Uterine smooth muscle cell (primary cell): Measurements from ENCODE around the gene SYT6. TPM values are rescaled to one million over a fixed set of nuclear protein-coding genes. Genes with fewer than 3 reads are reported as not detected.

Experiments
- total RNA-seq: library from RNA; depleted of rRNA; stranded (reverse); fragments of >200 nt; gene quantifications from 2 replicates; pipeline ENCODE4 v1.2.3, GENCODE V29; 2014

Gene SYT6, protein sequence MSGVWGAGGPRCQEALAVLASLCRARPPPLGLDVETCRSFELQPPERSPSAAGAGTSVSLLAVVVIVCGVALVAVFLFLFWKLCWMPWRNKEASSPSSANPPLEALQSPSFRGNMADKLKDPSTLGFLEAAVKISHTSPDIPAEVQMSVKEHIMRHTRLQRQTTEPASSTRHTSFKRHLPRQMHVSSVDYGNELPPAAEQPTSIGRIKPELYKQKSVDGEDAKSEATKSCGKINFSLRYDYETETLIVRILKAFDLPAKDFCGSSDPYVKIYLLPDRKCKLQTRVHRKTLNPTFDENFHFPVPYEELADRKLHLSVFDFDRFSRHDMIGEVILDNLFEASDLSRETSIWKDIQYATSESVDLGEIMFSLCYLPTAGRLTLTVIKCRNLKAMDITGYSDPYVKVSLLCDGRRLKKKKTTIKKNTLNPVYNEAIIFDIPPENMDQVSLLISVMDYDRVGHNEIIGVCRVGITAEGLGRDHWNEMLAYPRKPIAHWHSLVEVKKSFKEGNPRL
- total RNA-seq = not detected in 2 replicates

DNA sequence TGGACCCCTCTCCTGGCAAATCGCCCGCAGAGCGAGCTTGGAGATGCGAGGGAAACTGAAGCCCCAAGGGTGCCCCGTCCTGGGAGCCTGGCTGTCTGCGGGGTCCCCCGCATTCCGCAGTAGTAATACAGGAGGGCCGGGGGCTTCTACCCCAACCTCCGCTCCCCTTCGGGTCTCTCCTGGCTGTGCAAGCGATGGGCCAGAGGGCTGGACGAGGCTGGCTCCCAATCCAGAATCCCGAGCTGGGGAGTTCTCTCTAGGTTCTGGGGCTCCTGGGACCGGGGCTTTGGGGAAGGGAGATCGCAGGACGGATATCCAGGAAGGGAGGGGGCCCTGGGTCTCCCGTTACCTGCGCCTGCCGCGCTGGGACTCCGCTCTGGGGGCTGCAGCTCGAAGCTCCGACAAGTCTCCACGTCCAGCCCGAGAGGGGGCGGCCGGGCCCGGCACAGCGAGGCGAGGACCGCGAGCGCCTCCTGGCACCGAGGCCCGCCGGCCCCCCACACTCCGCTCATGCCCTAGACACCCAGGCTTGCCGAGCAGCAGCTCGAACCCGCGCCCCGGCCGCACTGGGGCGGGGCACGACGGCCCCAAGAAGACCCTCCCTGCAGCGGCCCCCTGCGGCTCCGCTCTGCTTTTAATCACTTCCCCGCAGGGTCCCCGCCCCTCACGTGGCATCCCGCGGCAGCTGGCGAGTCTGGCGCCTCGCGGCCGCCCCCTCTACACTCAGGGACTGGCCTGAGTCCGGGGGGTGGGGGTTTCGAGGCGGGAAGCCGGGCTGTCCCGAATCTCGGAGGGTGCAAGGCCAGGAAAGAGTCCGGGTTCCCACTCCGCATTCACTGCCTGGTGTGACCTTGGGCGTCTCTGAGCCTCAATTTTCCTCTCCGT, at the start of gene SYT6:
TSS of gene SYT6 (minus strand) at position 609 of the 885 bp plus-strand sequence. CDS start at position 512, 97 bp downstream.

Other genes starting within 250 kb of the SYT6 start
- gene AP4B1, start 249.1 kb downstream of the SYT6 start, total RNA-seq = 19.0 and 29.9 TPM in 2 replicates
- gene DCLRE1B, start 248.5 kb downstream of the SYT6 start, total RNA-seq = 1.2 and 3.7 TPM in 2 replicates
- gene HIPK1, start 224.5 kb downstream of the SYT6 start, total RNA-seq = 18.6 and 19.1 TPM in 2 replicates
- gene OLFML3, start 174.4 kb downstream of the SYT6 start, total RNA-seq = 187 and 300 TPM in 2 replicates